ENCODE results near the gene KIZ. TPM values are rescaled to one million over a fixed set of nuclear protein-coding genes. Genes with fewer than 3 reads are reported as not detected.

The KIZ gene
- total RNA-seq, 1 donor from 2014 or later, result 15.0 TPM

GRCh38 chr20:21172626-21173025 lies 46.7 kb downstream of the KIZ start:
- no peak for TF ChIP-seq CTCF (IDR thresholded peaks at IDR 0.05; ENCODE audit: unreplicated experiment)

DNA sequence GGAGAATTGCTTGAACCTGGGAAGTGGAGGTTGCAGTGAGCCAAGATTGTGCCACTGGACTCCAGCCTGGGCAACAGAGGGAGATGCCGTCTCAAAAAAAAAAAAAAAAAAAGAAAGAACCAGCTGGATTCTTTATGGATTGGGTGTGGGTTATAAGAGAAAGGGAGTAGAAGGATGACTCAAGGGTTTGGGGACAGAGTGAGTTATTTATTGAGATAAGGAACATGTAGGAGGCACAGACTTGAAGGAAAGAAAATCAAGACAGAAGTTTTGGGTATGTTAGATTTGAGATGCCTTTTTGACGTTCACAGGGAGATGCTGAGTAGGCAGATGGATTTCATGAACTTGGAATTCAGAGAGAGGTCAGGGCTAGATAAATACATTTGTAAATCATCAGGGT lies 47.6 kb downstream of the KIZ start:
- H3K27ac Mint-ChIP-seq (ENCODE audit: unreplicated experiment), result no peak overlapping the region
- no peaks in the 10 kb centered on the region for H3K9me3 Mint-ChIP-seq (ENCODE audit: unreplicated experiment)
- no peaks in the 10 kb centered on the region for H3K36me3 Mint-ChIP-seq (ENCODE audit: low read depth, unreplicated experiment)
- no peak for TF ChIP-seq CTCF (IDR thresholded peaks at IDR 0.05; ENCODE audit: unreplicated experiment)
- DNase-seq (ENCODE audit: low spot score), result no peak
- H3K27me3 Mint-ChIP-seq (ENCODE audit: unreplicated experiment), result no peaks in the 10 kb centered on the region
- no peak overlapping the region for H3K4me3 Mint-ChIP-seq (ENCODE audit: unreplicated experiment)
- no peaks in the 10 kb centered on the region for H3K4me1 Mint-ChIP-seq (ENCODE audit: unreplicated experiment)

More at GRCh38 chr20:21172626-21173025, 46.7 kb downstream of the KIZ start:
- no peaks in the 10 kb centered on the region for H3K36me3 Mint-ChIP-seq (ENCODE audit: low read depth, unreplicated experiment)
- no peaks in the 10 kb centered on the region for H3K4me1 Mint-ChIP-seq (ENCODE audit: unreplicated experiment)
- DNase-seq (ENCODE audit: low spot score), result no peak
- H3K9me3 Mint-ChIP-seq (ENCODE audit: unreplicated experiment), result no peaks in the 10 kb centered on the region
- no peaks in the 10 kb centered on the region for H3K27me3 Mint-ChIP-seq (ENCODE audit: unreplicated experiment)
- H3K4me3 Mint-ChIP-seq (ENCODE audit: unreplicated experiment), result no peak overlapping the region
- no peak overlapping the region for H3K27ac Mint-ChIP-seq (ENCODE audit: unreplicated experiment)

DNA sequence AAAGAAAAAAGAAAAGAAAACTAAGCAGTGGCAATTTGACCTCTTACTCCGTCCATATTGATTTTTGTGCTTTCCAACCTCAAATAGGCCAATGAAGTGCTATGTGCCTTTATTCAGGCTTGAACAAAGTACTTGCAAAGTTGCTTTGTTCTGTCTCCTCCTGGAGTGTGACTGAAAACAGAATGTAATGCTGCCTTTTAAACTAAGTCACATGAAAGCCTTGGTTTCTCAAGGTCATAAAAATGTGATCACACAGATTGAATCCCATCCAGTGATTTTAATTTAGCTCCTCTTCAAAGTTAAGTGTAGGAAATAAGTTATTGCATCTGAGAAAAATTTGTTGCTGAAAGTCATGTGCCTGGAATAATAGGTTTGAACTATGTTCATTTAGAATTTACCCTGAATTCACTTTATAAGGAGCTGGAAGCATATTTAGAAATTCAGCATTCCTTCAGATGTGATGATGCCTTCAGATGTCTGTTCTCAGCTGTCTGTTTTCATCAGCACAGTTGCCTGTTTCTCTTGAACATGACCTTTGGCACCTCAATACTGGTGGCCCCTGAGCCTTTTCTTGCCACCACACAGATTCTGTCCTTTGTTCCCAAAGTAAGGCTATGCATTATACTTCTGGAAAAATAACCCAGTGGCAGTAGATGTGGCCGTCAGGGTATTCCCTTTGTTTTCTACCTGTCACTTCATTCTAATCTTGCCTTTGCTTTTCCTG lies 48.8 kb downstream of the KIZ start:
- no peaks in the 10 kb centered on the region for H3K4me1 Mint-ChIP-seq (ENCODE audit: unreplicated experiment)
- DNase-seq (ENCODE audit: low spot score), result no peak
- no peak for TF ChIP-seq CTCF (IDR thresholded peaks at IDR 0.05; ENCODE audit: unreplicated experiment)
- no peaks in the 10 kb centered on the region for H3K27me3 Mint-ChIP-seq (ENCODE audit: unreplicated experiment)
- H3K9me3 Mint-ChIP-seq (ENCODE audit: unreplicated experiment), result no peaks in the 10 kb centered on the region
- no peak overlapping the region for H3K4me3 Mint-ChIP-seq (ENCODE audit: unreplicated experiment)
- no peaks in the 10 kb centered on the region for H3K36me3 Mint-ChIP-seq (ENCODE audit: low read depth, unreplicated experiment)
- no peak overlapping the region for H3K27ac Mint-ChIP-seq (ENCODE audit: unreplicated experiment)

GRCh38 chr20:21175433-21175832 lies 49.6 kb downstream of the KIZ start:
- Mint-ChIP-seq H3K27ac (ENCODE audit: unreplicated experiment) (no peak overlapping the region), H3K4me3 (ENCODE audit: unreplicated experiment) (no peak overlapping the region), H3K27me3 (ENCODE audit: unreplicated experiment) (no peaks in the 10 kb centered on the region), H3K36me3 (ENCODE audit: low read depth, unreplicated experiment) (no peaks in the 10 kb centered on the region), H3K4me1 (ENCODE audit: unreplicated experiment) (no peaks in the 10 kb centered on the region), H3K9me3 (ENCODE audit: unreplicated experiment) (no peaks in the 10 kb centered on the region)
- no peak for TF ChIP-seq CTCF (IDR thresholded peaks at IDR 0.05; ENCODE audit: unreplicated experiment)
- no peak for DNase-seq (ENCODE audit: low spot score)

DNA sequence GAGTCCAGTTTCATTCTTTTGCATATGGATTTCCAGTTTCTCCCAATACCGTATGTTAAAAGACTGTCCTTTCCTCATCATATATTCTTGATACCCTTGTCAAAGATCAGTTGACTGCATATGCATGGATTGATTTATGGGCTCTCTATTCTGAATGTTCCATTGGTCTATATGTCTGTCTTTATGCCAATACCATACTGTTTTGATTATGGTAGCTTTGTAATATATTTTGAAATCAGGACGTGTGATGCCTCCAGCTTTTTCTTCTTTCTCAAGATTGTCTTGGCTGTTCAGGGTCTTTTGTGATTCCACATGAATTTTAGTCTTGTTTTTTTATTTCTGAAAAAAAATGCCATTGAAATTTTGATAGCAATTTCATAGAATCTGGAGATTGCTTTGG lies 51.9 kb downstream of the KIZ start:
- Mint-ChIP-seq H3K27me3 (ENCODE audit: unreplicated experiment) (no peaks in the 10 kb centered on the region), H3K4me3 (ENCODE audit: unreplicated experiment) (no peak overlapping the region), H3K36me3 (ENCODE audit: low read depth, unreplicated experiment) (no peaks in the 10 kb centered on the region), H3K9me3 (ENCODE audit: unreplicated experiment) (no peaks in the 10 kb centered on the region), H3K4me1 (ENCODE audit: unreplicated experiment) (no peaks in the 10 kb centered on the region), H3K27ac (ENCODE audit: unreplicated experiment) (no peak overlapping the region)
- no peak for DNase-seq (ENCODE audit: low spot score)
- no peak for TF ChIP-seq CTCF (IDR thresholded peaks at IDR 0.05; ENCODE audit: unreplicated experiment)
